Upper lobe of left lung (tissue), 4 donors: ENCODE measurements around the gene SYT7.
"Not testable (repeated sequence)": the region's sequence is repeated elsewhere in the genome, so short reads cannot be mapped to it uniquely, and the experiment has no call there.

Source experiments
- POLR2A ChIP-seq, 4 donors: fragments of 450-650 bp; IDR thresholded peaks; one replicate each; pipeline ENCODE4 v1.5.1; 2016 to 2017; ENCODE audit warnings: antibody characterized with exemption in 4 of 4, mild to moderate bottlenecking in 2 of 4
- POLR2AphosphoS5 ChIP-seq, 2 donors: sonication (generic); formaldehyde crosslinking; IDR thresholded peaks; one replicate each; pipeline ENCODE4 v1.5.1; 2017; ENCODE audit warnings: antibody characterized with exemption in 2 of 2
- TF ChIP-seq, protein P1 (sequence below), 6 experiments: fragments of 450-650 bp in 4 of 6; fragments of 200-600 bp in 2 of 6; sonication (generic) in 2 of 6; IDR thresholded peaks; one replicate each; pipeline ENCODE4 v1.5.1; 2016 to 2019; ENCODE audit warnings: antibody characterized with exemption in 6 of 6

GRCh38 chr11:61467602-61468001, 113.3 kb downstream of the SYT7 start:
- TF ChIP-seq, protein P1, sequence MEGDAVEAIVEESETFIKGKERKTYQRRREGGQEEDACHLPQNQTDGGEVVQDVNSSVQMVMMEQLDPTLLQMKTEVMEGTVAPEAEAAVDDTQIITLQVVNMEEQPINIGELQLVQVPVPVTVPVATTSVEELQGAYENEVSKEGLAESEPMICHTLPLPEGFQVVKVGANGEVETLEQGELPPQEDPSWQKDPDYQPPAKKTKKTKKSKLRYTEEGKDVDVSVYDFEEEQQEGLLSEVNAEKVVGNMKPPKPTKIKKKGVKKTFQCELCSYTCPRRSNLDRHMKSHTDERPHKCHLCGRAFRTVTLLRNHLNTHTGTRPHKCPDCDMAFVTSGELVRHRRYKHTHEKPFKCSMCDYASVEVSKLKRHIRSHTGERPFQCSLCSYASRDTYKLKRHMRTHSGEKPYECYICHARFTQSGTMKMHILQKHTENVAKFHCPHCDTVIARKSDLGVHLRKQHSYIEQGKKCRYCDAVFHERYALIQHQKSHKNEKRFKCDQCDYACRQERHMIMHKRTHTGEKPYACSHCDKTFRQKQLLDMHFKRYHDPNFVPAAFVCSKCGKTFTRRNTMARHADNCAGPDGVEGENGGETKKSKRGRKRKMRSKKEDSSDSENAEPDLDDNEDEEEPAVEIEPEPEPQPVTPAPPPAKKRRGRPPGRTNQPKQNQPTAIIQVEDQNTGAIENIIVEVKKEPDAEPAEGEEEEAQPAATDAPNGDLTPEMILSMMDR (IDR thresholded peaks at IDR 0.05) = not testable (repeated sequence)
- not testable (repeated sequence) for TF ChIP-seq POLR2A, POLR2AphosphoS5 (IDR thresholded peaks at IDR 0.05)
